ENCODE measurements around the gene CDK5R1. TPM values are rescaled to one million over a fixed set of nuclear protein-coding genes. Genes with fewer than 3 reads are reported as not detected.

Gene CDK5R1
- total RNA-seq, 2 donors from 2014 or later: 0.61 to 1.1 TPM

DNA sequence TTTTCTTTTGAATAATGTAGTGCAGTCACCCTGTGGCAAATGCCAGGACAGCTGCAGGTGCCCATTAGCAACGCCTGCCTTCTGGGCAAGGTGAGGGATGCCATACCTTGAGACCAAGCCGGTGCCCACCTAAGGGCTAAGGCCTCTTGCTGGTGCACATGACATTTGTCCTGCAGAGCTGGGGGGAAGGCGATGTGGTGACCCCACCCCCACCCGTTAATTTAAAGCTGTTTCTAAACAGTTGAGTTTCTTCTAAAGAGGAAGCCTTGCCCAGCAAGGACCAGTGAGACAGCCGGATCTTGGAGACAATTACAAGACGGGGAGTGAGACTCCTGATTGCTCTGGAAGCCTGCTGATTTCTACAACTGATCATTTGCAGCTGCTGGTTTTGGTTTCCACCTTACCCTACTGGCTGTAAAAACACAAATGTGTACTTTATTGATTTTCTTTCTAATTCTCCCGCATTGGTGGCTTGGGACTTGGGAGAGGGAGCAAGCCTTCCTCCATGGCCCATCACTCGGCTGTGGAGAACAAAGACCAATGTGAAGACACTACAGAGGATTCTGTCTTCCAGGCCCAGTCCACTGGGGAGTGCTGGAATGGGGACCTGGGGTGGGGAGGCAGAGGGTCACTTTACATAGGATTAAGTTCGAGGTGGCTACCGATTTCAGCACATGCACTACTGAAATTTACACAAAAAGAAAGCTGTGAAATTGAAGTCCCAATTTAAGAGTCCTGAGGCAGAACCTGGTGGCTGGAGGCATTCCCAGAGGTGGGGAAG is 2.7 kb downstream of the CDK5R1 start:
- intact Hi-C loops (cut with DNase I, micrococcal nuclease): no loop called here
- no peak for DNase-seq
- ATAC-seq: no peak

- ATAC-seq: no peak
- intact Hi-C loops (cut with DNase I, micrococcal nuclease): no loop called here
- DNase-seq: no peak
These were observed 3.3 kb downstream of the CDK5R1 start for GRCh38 chr17:32490101-32490482.

DNA sequence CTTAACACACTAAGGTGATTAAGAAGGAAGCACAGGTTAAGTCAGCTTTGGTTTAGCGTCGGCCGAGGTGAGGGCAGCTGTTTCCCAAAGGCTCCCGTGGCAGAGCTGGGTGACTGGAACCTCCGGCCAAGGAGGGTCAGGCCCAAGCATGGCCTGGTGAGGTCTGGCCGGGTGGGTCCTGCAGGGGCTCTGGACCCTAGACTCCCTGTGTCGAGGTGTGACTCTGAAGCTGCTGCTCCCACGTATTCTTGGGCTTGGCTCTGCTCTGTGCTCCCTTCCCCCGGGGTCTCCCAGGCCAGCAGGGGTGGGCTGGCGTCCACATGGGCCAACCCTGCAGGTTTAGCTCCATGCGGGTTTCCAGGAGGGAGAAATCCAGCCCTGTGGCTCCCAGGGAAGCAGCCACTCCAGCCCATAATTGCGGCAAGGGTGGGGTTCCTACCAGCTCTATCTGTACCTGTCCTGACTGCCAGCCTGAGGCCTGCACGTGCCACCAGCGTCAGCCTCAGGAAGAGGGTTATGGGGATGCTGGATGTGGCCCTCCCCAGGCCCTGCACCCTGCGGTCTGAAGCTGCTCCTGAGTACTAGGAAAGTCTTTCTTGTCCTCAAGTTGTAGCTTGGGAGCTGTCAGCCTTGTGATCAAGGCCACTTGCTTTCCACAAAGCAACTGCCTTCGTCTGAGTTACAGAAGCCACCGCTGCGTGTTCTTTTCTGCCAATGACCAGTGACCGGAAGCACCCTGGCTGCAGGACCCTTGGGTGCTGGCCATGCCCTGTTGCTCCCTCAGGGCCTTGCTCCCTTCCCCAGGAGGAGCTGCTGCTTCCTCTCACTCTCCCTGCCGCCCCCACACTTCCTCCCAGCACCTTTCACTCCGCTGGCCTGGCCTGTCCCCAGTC is 4.8 kb downstream of the CDK5R1 start:
- ATAC-seq: no peak
- intact Hi-C loops (cut with DNase I, micrococcal nuclease): no loop called here
- DNase-seq: no peak

DNA sequence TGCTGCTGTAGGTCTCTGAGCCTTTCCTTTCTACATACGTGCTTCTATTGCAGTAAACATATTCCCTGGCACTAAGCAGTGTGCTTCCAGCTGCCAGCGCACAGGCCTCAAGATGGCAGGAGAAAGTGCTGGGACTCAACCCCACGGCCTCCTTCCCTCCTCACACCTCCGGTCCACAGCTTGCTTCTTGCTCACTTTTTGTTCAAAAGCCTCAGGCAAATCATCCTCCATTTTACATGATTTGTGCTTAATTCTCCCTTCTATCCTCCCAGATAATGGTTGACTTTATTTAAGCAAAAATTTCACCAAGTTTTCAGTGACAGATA is 5.4 kb downstream of the CDK5R1 start:
- no peak for DNase-seq
- intact Hi-C loops (cut with DNase I, micrococcal nuclease): no loop called here
- ATAC-seq: no peak

DNA sequence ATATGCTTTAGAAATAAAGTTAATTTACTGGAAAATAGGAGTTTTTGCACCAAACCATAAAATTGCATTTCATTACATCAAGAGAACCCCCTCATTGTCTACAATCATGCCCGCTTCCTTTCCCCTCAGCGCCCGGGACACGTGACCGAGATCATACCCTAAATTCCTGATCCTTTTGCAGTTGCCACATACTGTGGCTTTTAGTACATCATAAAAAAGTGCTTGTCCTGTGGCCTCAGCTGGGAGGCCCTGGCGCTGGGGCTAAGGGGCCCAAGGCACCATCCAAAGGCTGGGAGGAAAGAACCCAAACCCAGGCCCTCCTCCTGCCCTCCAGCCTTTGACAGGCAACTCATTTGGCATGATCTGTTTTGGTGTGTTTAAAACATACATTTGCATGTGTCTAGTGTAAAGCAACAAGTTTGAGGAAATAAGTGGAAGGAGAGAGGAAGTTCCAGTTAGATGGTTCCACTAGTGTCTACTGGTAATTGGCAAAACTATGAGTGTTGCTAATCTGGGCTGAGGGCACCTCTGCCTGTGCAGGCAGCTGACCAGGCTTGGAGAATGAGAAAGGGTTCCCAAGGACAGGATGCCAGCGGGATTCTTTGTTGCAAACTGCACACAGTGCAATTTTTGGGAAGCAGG is 6.0 kb downstream of the CDK5R1 start:
- ATAC-seq (no peak), DNase-seq (no peak)
- intact Hi-C loops (cut with DNase I, micrococcal nuclease): no loop called here

DNA sequence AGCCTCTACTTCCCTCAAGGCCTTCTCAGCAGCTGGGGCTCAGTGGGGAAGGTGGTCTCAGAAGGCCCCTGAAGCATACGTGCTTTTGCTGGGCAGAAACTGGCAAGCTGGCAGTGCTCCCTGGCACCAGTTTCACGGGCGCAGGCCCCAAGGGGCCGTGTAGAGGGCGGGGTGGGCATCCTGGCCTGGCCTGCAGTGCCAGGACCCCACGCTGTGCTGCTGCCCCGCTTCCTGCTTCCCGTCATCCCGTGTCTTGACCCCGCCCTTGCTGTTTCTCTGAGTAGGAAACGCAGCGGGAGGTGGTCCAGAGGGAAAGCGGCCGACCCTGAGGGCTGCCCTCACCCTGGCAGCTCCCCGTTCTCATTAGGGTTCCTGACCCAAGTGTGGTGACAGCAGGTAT is 6.8 kb downstream of the CDK5R1 start:
- DNase-seq: no peak
- intact Hi-C loops (cut with DNase I, micrococcal nuclease): no loop called here

DNA sequence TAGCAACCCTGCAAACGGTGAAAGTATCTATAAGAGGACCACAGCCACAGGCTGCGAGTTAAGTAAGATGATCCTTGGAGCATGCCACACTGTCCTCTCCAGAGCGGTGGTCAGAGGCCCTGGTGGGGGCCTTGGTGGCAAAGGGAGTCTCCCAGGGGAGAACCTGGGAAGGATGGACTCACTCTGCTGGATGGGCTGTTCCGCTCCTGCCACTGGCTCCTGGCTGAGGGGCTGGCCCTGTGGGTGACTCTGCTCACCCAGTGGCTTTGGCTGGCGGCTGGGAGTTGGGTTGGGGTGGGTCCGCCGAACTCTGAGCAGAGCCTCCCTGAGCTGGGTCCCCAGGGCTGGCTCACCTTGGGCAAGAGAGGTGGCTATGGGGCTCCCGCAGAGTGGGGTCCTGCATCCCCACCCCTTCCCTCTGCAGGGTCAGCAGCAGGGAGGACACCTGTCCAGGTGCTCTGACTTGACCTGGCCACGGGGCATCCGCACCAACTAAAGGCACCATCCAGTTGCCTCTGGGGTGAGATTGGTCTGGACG is 7.3 kb downstream of the CDK5R1 start:
- DNase-seq (no peak), ATAC-seq (no peak)
- intact Hi-C loops (cut with DNase I, micrococcal nuclease): no loop called here

More for the DNA sequence above, 6.8 kb downstream of the CDK5R1 start:
- no peak for ATAC-seq

GRCh38 chr17:32494621-32495358 is 8.0 kb downstream of the CDK5R1 start:
- ATAC-seq (peak; percentile 25), DNase-seq (no peak)
- intact Hi-C loops (cut with DNase I, micrococcal nuclease): no loop called here

GRCh38 chr17:32495359-32496231 is 8.8 kb downstream of the CDK5R1 start:
- DNase-seq (no peak), ATAC-seq (peak; percentile 6)
- intact Hi-C loops (cut with DNase I, micrococcal nuclease): no loop called here

GRCh38 chr17:32496395-32497073 is 9.7 kb downstream of the CDK5R1 start:
- intact Hi-C loops (cut with DNase I, micrococcal nuclease): no loop called here
- ATAC-seq: no peak
- no peak for DNase-seq

- DNase-seq (no peak), ATAC-seq (no peak)
- intact Hi-C loops (cut with DNase I, micrococcal nuclease): no loop called here
These were observed 10.8 kb downstream of the CDK5R1 start for GRCh38 chr17:32497431-32498205.

DNA sequence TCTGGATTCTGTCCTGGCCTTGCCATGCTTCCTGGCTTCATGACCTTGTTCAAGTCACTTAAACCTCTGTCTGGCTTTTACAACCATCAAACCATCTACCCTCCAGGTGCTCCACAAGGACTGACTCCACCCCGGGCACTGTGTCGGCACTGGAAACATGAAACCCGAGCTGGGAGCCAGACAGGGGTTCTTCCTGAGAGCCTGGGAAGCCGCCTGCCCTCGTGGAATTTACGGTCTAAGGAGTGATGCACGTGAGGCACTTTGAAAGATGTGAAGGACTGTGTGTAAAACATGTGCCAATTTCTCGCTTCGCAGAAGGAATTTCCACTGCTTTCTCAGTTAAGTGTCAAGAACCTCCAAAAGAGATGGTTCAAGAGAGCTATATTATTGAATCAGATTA is 11.6 kb downstream of the CDK5R1 start:
- DNase-seq (no peak), ATAC-seq (no peak)
- intact Hi-C loops (cut with DNase I, micrococcal nuclease): no loop called here

DNA sequence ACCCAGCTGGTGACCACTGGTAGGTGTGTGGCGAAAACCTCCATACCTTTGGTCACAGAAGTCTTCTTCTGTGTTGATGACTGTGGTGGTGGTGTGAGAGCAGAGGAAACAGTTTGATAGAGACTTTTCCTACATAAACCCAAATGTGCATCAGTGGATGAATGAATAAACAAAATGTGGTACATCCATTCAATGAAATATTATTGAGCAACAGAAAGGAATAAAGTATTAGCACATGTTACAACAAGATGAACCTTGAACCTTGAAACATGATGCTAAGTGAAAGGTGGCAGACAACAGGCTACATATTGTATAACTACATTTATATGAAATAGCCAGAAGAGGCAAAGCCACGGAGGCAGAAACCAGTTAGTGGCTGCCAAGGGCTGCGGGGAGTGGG is 15.2 kb downstream of the CDK5R1 start:
- DNase-seq: no peak
- intact Hi-C loops (cut with DNase I, micrococcal nuclease): no loop called here
- ATAC-seq: no peak

DNA sequence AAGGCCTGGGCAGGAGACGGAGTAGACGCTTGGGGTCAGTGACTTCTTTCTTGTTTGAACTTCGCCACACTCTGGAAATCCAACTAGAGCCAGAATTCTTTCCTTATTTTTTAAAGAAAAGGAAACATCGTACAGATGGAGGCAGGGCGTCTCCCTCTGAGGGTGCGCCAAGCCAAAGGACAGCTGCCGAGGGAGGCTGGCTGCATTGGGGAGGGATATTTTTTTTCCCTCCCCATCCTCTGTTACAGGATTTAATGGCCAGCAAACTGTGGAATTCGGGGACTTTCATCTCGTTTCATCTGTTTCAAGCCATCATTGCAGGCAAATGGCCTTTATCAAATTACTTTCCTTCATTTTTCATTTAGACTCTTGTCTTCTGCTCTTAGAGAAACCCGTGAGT is 15.9 kb downstream of the CDK5R1 start:
- DNase-seq (no peak), ATAC-seq (no peak)
- intact Hi-C loops (cut with DNase I, micrococcal nuclease): no loop called here

- no peak for DNase-seq
- intact Hi-C loops (cut with DNase I, micrococcal nuclease): no loop called here
These were observed 16.7 kb downstream of the CDK5R1 start for GRCh38 chr17:32503251-32504165.

More at GRCh38 chr17:32503251-32504165, 16.7 kb downstream of the CDK5R1 start:
- ATAC-seq: peak; percentile 27
